ENCODE results near the gene MYLK3.

The MYLK3 gene

GRCh38 chr16:46727184-46727583 is 21.0 kb downstream of the MYLK3 start:
- DNase-seq (ENCODE audit: low spot score) = no peak

- no peak for DNase-seq (ENCODE audit: low spot score)
Observed at GRCh38 chr16:46721885-46722284, 26.3 kb downstream of the MYLK3 start.

DNA sequence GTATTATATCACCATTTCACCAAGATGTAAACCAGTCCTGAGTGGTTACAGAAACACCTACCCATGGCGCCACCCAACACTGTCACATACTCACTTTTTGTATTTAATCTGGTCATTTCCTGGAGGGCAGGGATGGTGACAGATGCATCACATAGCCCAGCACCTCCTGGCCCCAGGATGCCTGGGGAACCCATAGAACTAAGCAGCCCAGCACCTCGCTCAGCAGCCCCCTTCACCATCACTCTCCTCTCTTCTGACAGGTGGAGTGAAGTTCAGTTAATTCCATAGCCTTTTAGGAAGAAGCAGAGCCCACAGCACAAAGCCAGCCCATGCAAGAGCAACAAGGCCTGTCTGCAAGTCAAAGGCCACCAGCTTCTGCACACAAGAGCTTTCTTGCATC is 27.5 kb downstream of the MYLK3 start:
- no peak for DNase-seq (ENCODE audit: low spot score)

GRCh38 chr16:46719528-46719927 is 28.6 kb downstream of the MYLK3 start:
- DNase-seq (ENCODE audit: low spot score) = no peak

DNA sequence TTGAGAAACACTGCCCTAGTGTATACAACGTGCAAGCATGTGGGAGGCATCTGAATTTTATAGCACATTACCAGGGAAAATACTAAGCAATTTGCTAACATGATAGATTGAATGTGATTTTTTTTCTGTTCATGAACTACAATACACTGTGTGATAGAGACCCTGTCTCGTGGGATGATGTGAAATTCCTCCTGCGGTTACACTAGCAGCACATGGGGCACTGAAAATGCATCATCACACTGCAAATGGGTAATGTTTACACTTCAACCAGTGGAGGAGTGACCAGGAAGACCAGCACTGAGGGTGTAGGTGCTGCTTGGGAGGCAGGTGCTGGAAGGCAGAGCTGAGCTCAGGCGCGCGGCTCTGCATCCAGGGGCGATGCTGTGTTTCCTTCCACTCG is 29.9 kb downstream of the MYLK3 start:
- DNase-seq (ENCODE audit: low spot score) = no peak

GRCh38 chr16:46717692-46718091 is 30.5 kb downstream of the MYLK3 start:
- DNase-seq (ENCODE audit: low spot score) = no peak

DNA sequence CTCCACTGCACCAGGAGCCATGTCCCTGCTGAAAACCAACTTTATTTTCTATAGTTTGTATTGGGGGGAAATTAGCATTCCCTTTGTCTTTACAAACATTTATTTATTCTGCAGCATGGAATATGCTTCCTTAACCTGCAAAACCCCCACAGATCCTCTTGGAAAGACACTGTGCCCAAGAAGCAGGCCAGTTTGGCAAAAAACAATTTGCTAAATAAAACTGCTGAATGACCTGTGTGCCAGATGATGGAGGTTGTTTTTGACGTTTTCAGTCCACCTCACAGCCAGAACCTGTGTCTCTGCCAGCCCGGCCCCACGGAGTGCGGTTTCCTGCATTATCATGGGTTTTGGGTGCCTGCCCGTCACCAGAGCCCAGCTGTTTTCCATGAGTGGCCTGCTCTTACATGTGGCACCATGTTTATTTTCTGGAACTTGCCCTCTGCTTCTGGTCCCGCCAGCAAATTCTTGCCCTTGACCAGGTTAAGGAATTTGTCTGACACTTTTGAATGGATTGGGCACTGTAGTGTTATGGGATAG is 32.3 kb downstream of the MYLK3 start:
- no peak for DNase-seq (ENCODE audit: low spot score)

GRCh38 chr16:46714797-46715591 is 33.1 kb downstream of the MYLK3 start:
- DNase-seq (ENCODE audit: low spot score) = no peak

DNA sequence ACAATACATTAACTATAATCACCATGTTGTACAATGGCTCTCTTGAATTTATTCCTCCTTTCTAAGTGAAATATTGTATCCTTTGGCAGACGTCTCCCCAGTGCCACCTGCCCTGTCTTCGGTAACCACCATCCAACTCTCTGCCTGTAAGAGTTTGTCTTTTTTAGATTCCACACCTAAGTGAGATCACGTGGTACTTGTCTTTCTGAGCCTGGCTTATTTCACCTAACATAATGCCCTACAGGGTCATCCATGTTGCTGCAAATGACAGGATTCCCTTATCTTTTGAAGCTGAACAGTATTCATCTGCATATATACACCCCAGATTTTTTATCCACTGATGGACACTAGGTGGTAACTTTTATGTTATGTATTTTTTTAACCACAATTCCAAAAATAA is 34.5 kb downstream of the MYLK3 start:
- DNase-seq (ENCODE audit: low spot score) = no peak

GRCh38 chr16:46712911-46713310 is 35.2 kb downstream of the MYLK3 start:
- DNase-seq (ENCODE audit: low spot score) = no peak

- DNase-seq (ENCODE audit: low spot score) = no peak
Observed at GRCh38 chr16:46711106-46712058, 36.8 kb downstream of the MYLK3 start.

GRCh38 chr16:46709469-46710005 is 38.6 kb downstream of the MYLK3 start:
- DNase-seq (ENCODE audit: low spot score) = no peak

- no peak for DNase-seq (ENCODE audit: low spot score)
Observed at GRCh38 chr16:46706642-46707041, 41.5 kb downstream of the MYLK3 start.

DNA sequence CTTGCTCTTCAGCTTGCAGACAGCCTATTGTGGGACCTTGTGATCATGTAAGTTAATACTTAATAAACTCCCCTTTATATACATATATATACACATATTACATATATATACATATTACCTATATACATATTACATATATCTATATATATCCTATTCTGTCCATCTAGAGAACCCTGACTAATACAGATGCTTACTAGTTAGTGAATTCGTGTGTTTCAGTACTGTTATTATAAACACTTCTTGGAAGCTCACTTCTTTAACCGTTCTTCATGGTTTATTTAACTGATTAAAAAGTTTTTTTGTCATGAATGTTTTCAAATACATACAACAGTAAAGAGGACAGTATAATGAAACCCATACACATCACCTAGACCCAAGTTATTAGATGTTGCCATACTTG is 46.1 kb downstream of the MYLK3 start:
- DNase-seq (ENCODE audit: low spot score) = no peak

DNA sequence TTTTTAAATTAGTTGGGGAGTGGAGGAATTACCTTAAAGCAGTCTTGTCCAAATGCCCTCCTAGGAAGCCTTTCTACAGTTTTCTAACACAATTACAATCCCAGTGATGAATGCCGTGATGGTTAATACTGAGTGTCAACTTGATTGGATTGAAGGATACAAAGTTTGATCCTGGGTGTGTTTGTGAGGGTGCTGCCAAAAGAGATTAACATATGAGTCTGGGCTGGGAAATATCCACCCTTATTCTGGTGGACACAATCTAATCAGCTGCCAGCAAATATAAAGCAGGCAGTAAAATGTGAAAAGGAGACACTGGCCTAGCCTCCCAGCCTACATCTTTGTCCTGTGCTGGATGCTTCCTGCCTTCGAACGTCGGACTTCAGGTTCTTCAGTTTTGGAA is 46.5 kb downstream of the MYLK3 start:
- no peak for DNase-seq (ENCODE audit: low spot score)

GRCh38 chr16:46700048-46700447 is 48.1 kb downstream of the MYLK3 start:
- no peak for DNase-seq (ENCODE audit: low spot score)

GRCh38 chr16:46696957-46697356 is 51.2 kb downstream of the MYLK3 start:
- no peak for DNase-seq (ENCODE audit: low spot score)

DNA sequence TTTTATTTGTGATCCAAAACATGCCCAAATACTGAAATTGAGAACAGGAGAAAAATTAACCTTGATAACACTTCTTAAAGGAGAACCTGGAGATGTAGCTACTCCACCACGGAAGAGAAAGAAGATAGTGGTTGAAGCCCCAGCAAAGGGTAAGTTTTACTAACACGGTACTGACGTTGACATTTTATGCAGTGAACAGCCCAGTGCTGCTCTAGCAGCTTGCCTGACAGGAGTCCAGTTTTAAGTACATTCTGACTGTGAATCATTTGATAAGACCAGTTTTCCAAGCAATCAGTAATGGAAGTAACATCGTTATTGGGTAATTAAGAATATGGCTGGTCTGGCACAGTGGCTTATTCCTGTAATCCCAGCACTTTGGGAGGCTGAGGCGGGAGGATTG is 52.2 kb downstream of the MYLK3 start:
- DNase-seq (ENCODE audit: low spot score) = no peak

GRCh38 chr16:46693598-46693997 is 54.5 kb downstream of the MYLK3 start:
- no peak for DNase-seq (ENCODE audit: low spot score)

DNA sequence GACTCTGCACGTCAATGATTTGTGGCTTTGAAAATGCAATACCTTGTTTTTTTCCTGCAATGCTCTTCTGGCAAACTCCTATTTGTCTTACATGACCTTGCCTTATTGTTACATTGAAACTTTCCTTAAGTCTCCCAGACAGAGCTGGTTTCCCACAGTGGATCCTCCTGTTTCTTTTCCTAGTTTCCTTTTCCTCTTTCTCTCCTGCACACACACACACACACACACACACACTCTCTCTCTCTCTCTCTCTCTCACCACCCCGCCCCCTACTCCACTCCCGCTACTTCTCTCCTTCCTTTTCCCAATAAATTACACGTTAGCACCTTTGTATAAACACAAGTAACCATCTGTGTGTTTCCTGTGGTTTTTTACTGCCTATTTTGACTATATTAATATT is 56.4 kb downstream of the MYLK3 start:
- no peak for DNase-seq (ENCODE audit: low spot score)

GRCh38 chr16:46690281-46691178 is 57.6 kb downstream of the MYLK3 start:
- no peak for DNase-seq (ENCODE audit: low spot score)

Measured in globus pallidus (tissue), 1 donor.